GM23338 (cell line): ENCODE measurements around the gene CD300E. TPM values are rescaled to one million over a fixed set of nuclear protein-coding genes. Genes with fewer than 3 reads are reported as not detected.

ENCODE experiments used
- ATAC-seq: fragments of 200-7000 bp; cut with Tn5 transposase; 3 replicates; pipeline ENCODE4 v1.9.1; 2020
- DNase-seq: peaks from one replicate; pipeline ENCODE4 v3.0.0-alpha.2; 2015; ENCODE audit warnings: low spot score
- H2AFZ ChIP-seq: fragments of 200-600 bp; sonication (generic); 2 replicates; pipeline ENCODE4 v1.8.0; 2016; ENCODE audit warnings: antibody characterized with exemption, mild to moderate bottlenecking, moderate library complexity
- H3F3A ChIP-seq: fragments of 200-600 bp; sonication (generic); replicated peaks from 2 replicates; pipeline ENCODE4 v1.8.0; 2017; ENCODE audit warnings: antibody characterized with exemption, mixed run types, low read depth
- H3K27ac ChIP-seq: fragments of 200-600 bp; sonication (generic); 2 replicates; pipeline ENCODE4 v1.6.1; 2016; ENCODE audit warnings: low read depth
- H3K27me3 ChIP-seq: fragments of 200-600 bp; sonication (generic); 2 replicates; pipeline ENCODE4 v1.8.0; 2016; ENCODE audit warnings: mild to moderate bottlenecking, mixed run types, moderate library complexity; ENCODE audit not compliant: insufficient read depth
- H3K36me3 ChIP-seq: fragments of 200-600 bp; sonication (generic); 2 replicates; pipeline ENCODE4 v1.8.0; 2016; ENCODE audit warnings: mild to moderate bottlenecking; ENCODE audit not compliant: insufficient read depth
- H3K4me1 ChIP-seq: fragments of 200-600 bp; sonication (generic); 2 replicates; pipeline ENCODE4 v1.8.0; 2016; ENCODE audit warnings: mild to moderate bottlenecking, moderate library complexity; ENCODE audit not compliant: insufficient read depth
- H3K4me2 ChIP-seq: fragments of 200-600 bp; sonication (generic); 2 replicates; pipeline ENCODE4 v1.7.1; 2017; ENCODE audit warnings: mixed run types
- H3K4me3 ChIP-seq: fragments of 200-600 bp; sonication (generic); 2 replicates; pipeline ENCODE4 v1.6.1; 2016; ENCODE audit warnings: mixed run types
- H3K79me2 ChIP-seq: fragments of 200-600 bp; sonication (generic); replicated peaks from 2 replicates; pipeline ENCODE4 v1.8.0; 2017; ENCODE audit warnings: mild to moderate bottlenecking; ENCODE audit not compliant: insufficient read depth
- H3K9me2 ChIP-seq: fragments of 200-600 bp; sonication (generic); 2 replicates; pipeline ENCODE4 v1.8.0; 2017; ENCODE audit not compliant: insufficient read depth
- H4K20me1 ChIP-seq: fragments of 200-600 bp; sonication (generic); replicated peaks from 2 replicates; pipeline ENCODE4 v1.8.0; 2017; ENCODE audit warnings: mild to moderate bottlenecking; ENCODE audit not compliant: insufficient read depth
- H3K27ac Mint-ChIP-seq: 2 replicates; pipeline ENCODE4 v1.8.0; 2020; ENCODE audit warnings: inconsistent platforms, mild to moderate bottlenecking, moderate library complexity, mixed read lengths
- H3K27me3 Mint-ChIP-seq: 3 replicates; pipeline ENCODE4 v1.8.0; 2022; ENCODE audit warnings: low read depth, mild to moderate bottlenecking, moderate library complexity, mixed read lengths, inconsistent platforms; ENCODE audit not compliant: insufficient read depth, poor library complexity
- H3K36me3 Mint-ChIP-seq: 3 replicates; pipeline ENCODE4 v1.8.0; 2021; ENCODE audit warnings: low read depth, mild to moderate bottlenecking, inconsistent platforms, moderate library complexity, mixed read lengths
- H3K4me1 Mint-ChIP-seq: 3 replicates; pipeline ENCODE4 v1.8.0; 2020; ENCODE audit warnings: mild to moderate bottlenecking, inconsistent platforms, mixed read lengths
- H3K4me3 Mint-ChIP-seq: 3 replicates; pipeline ENCODE4 v1.8.0; 2021; ENCODE audit warnings: moderate library complexity, mild to moderate bottlenecking, inconsistent platforms, mixed read lengths
- H3K9me3 Mint-ChIP-seq: 3 replicates; pipeline ENCODE4 v1.8.0; 2020; ENCODE audit warnings: moderate library complexity, mild to moderate bottlenecking, inconsistent platforms, mixed read lengths
- CREB1 ChIP-seq: fragments of 250-450 bp; sonication (Bioruptor Pico); IDR thresholded peaks from 2 replicates; pipeline ENCODE4 v1.5.0; 2020; ENCODE audit warnings: low read depth, mild to moderate bottlenecking, moderate library complexity
- CTCF ChIP-seq, 2 experiments: fragments of 200-600 bp in 1 of 2; sonication (generic) in 1 of 2; conservative IDR thresholded peaks; 2 replicates each; pipeline versions ENCODE4 v1.5.1 to v1.6.1; 2016 to 2017; ENCODE audit warnings: antibody characterized with exemption in 2 of 2, low read depth in 2 of 2, mild to moderate bottlenecking in 2 of 2, moderate library complexity in 1 of 2
- EZH2 ChIP-seq: fragments of 200-600 bp; sonication (generic); IDR thresholded peaks from one replicate; pipeline ENCODE4 v1.8.0; 2017; ENCODE audit warnings: antibody characterized with exemption, mild to moderate bottlenecking, low read depth; ENCODE audit not compliant: unreplicated experiment
- EZH2phosphoT487 ChIP-seq: fragments of 200-600 bp; sonication (generic); IDR thresholded peaks from one replicate; pipeline ENCODE4 v1.8.1; 2018; ENCODE audit warnings: antibody characterized with exemption; ENCODE audit not compliant: unreplicated experiment
- JUNB ChIP-seq: IDR thresholded peaks from one replicate; pipeline ENCODE4 v1.6.1; 2016; ENCODE audit warnings: antibody characterized with exemption; ENCODE audit not compliant: unreplicated experiment
- NANOG ChIP-seq: IDR thresholded peaks from 2 replicates; pipeline ENCODE4 v1.6.1; 2016; ENCODE audit warnings: antibody characterized with exemption, borderline replicate concordance
- POLR2AphosphoS5 ChIP-seq: IDR thresholded peaks from 2 replicates; pipeline ENCODE4 v1.6.1; 2016; ENCODE audit warnings: antibody characterized with exemption, low read depth
- STAT1 ChIP-seq: IDR thresholded peaks from one replicate; pipeline ENCODE4 v1.6.1; 2016; ENCODE audit warnings: antibody characterized with exemption; ENCODE audit not compliant: unreplicated experiment
- ZNF114 ChIP-seq: fragments of 250-450 bp; sonication (Bioruptor Pico); IDR thresholded peaks from 2 replicates; pipeline ENCODE4 v1.5.0; 2020; ENCODE audit warnings: mild to moderate bottlenecking, moderate library complexity
- ZNF331 ChIP-seq: fragments of 250-450 bp; sonication (Bioruptor Pico); IDR thresholded peaks from 2 replicates; pipeline ENCODE4 v1.5.0; 2020; ENCODE audit warnings: low read depth, mild to moderate bottlenecking, moderate library complexity
- polyA plus RNA-seq: library from polyadenylated mRNA; unstranded; fragments of >200 nt; fragmentation: Nextera tagmentation; extraction: Ambion mirVana; gene quantifications from 2 replicates; pipeline ENCODE4 v1.2.1, GENCODE V29; 2016
- total RNA-seq: library from RNA; depleted of rRNA; stranded (reverse); fragments of >200 nt; shearing (Covaris generic); gene quantifications from 2 replicates; pipeline ENCODE4 v1.2.3, GENCODE V29; 2014
- TF ChIP-seq, protein P1 (sequence below): IDR thresholded peaks from one replicate; pipeline ENCODE4 v1.6.1; 2018; ENCODE audit warnings: antibody characterized with exemption; ENCODE audit not compliant: unreplicated experiment

Gene CD300E
- total and polyA plus RNA-seq, 2 experiments from 2014 or later, result not detected

GRCh38 chr17:74573169-74573568 is 50.4 kb downstream of the CD300E start:
- Histone ChIP-seq H3K36me3 (no peaks in the 10 kb centered on the region), H3K27ac (no peak overlapping the region), H2AFZ (no peak overlapping the region), H4K20me1 (no peaks in the 10 kb centered on the region), H3K4me3 (no peak overlapping the region), H3K79me2 (no peaks in the 10 kb centered on the region), H3K27me3 (no peaks in the 10 kb centered on the region), H3K9me2 (no peaks in the 10 kb centered on the region), H3F3A (0 out of 2 replicates have a peak, but pooled peaks cover 3% of the 10 kb centered on the region), H3K4me1 (no peaks in the 10 kb centered on the region), H3K4me2 (no peak overlapping the region)
- peaks cover 5% of the 10 kb centered on the region; the same call in 1 of the 3 replicates for H3K4me1 Mint-ChIP-seq
- no peak overlapping the region for H3K4me3 Mint-ChIP-seq
- TF ChIP-seq POLR2AphosphoS5 (no peak), JUNB (no peak), CTCF (conservative IDR thresholded peaks at IDR 0.05; ENCODE audit: low read depth in 2 of 2) (peak in 1 of 2 experiments; percentile 32; a peak in 1 of 4 replicates), STAT1 (no peak), ZNF331 (no peak)
- ATAC-seq (peak; percentile 38; the same call in 2 of the 3 replicates), DNase-seq (peak; percentile 33)
- H3K27ac Mint-ChIP-seq, result no peak overlapping the region
- H3K36me3 Mint-ChIP-seq, result no peaks in the 10 kb centered on the region; the same call in 2 of the 3 replicates
- H3K27me3 Mint-ChIP-seq, result peaks cover 2% of the 10 kb centered on the region
- no peaks in the 10 kb centered on the region; the same call in 2 of the 3 replicates for H3K9me3 Mint-ChIP-seq

GRCh38 chr17:74571621-74572270 is 51.8 kb downstream of the CD300E start:
- H3K27me3 ChIP-seq, result no peaks in the 10 kb centered on the region
- no peak overlapping the region for H3K27ac ChIP-seq
- H4K20me1 ChIP-seq, result no peaks in the 10 kb centered on the region
- ATAC-seq (no peak), DNase-seq (no peak)
- H3K79me2 ChIP-seq, result no peaks in the 10 kb centered on the region
- Mint-ChIP-seq H3K9me3 (no peaks in the 10 kb centered on the region; the same call in 2 of the 3 replicates), H3K27me3 (peaks cover 2% of the 10 kb centered on the region), H3K4me3 (no peak overlapping the region), H3K36me3 (no peaks in the 10 kb centered on the region; the same call in 2 of the 3 replicates), H3K4me1 (peaks cover 5% of the 10 kb centered on the region; the same call in 1 of the 3 replicates), H3K27ac (no peak overlapping the region)
- H3K4me2 ChIP-seq, result no peak overlapping the region
- H3K9me2 ChIP-seq, result no peaks in the 10 kb centered on the region
- H3K4me1 ChIP-seq, result no peaks in the 10 kb centered on the region
- no peaks in the 10 kb centered on the region for H3K36me3 ChIP-seq
- 0 out of 2 replicates have a peak, but pooled peaks cover 3% of the 10 kb centered on the region for H3F3A ChIP-seq
- H3K4me3 ChIP-seq, result no peak overlapping the region
- H2AFZ ChIP-seq, result no peak overlapping the region
- TF ChIP-seq STAT1 (no peak), POLR2AphosphoS5 (no peak), ZNF114 (CRISPR knock-in tag) (no peak), EZH2phosphoT487 (no peak), EZH2 (no peak), NANOG (no peak), ZNF331 (no peak), CREB1 (CRISPR knock-in tag) (no peak)
- TF ChIP-seq, protein P1, sequence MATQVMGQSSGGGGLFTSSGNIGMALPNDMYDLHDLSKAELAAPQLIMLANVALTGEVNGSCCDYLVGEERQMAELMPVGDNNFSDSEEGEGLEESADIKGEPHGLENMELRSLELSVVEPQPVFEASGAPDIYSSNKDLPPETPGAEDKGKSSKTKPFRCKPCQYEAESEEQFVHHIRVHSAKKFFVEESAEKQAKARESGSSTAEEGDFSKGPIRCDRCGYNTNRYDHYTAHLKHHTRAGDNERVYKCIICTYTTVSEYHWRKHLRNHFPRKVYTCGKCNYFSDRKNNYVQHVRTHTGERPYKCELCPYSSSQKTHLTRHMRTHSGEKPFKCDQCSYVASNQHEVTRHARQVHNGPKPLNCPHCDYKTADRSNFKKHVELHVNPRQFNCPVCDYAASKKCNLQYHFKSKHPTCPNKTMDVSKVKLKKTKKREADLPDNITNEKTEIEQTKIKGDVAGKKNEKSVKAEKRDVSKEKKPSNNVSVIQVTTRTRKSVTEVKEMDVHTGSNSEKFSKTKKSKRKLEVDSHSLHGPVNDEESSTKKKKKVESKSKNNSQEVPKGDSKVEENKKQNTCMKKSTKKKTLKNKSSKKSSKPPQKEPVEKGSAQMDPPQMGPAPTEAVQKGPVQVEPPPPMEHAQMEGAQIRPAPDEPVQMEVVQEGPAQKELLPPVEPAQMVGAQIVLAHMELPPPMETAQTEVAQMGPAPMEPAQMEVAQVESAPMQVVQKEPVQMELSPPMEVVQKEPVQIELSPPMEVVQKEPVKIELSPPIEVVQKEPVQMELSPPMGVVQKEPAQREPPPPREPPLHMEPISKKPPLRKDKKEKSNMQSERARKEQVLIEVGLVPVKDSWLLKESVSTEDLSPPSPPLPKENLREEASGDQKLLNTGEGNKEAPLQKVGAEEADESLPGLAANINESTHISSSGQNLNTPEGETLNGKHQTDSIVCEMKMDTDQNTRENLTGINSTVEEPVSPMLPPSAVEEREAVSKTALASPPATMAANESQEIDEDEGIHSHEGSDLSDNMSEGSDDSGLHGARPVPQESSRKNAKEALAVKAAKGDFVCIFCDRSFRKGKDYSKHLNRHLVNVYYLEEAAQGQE, result no peak
